Left lung (tissue), 10 donors: Measurements from ENCODE around the gene PRCD. TPM values are rescaled to one million over a fixed set of nuclear protein-coding genes. Genes with fewer than 3 reads are reported as not detected.
A peak's percentile ranks its signal among the peaks of the same experiment; 100 is the strongest.

Experiments
- ATAC-seq: fragments of 200-7000 bp; cut with Tn5 transposase; one replicate; pipeline ENCODE4 v1.9.1; 2020; ENCODE audit warnings: moderate library complexity
- DNase-seq, 4 donors: peaks; one replicate each; pipeline ENCODE4 v3.0.0-alpha.2; 2013 to 2020
- H3K27ac ChIP-seq, 2 donors: fragments of 200-600 bp; sonication (generic) in 1 of 2; one replicate each; pipeline versions ENCODE4 v1.5.0 to v1.8.0; 2020 to 2021
- H3K27me3 ChIP-seq, 2 donors: fragments of 200-600 bp; sonication (generic) in 1 of 2; one replicate each; pipeline versions ENCODE4 v1.5.0 to v1.8.0; 2020 to 2021
- H3K36me3 ChIP-seq, 2 donors: fragments of 200-600 bp; sonication (generic) in 1 of 2; one replicate each; pipeline versions ENCODE4 v1.5.0 to v1.8.0; 2020 to 2021
- H3K4me1 ChIP-seq, 2 donors: fragments of 200-600 bp; one replicate each; pipeline ENCODE4 v1.8.0; 2021
- H3K4me3 ChIP-seq, 2 donors: fragments of 200-600 bp; sonication (generic) in 1 of 2; one replicate each; pipeline versions ENCODE4 v1.5.0 to v1.8.0; 2020 to 2021; ENCODE audit warnings: mild to moderate bottlenecking in 1 of 2
- H3K9me3 ChIP-seq, 2 donors: fragments of 200-600 bp; sonication (generic) in 1 of 2; one replicate each; pipeline versions ENCODE4 v1.5.0 to v1.8.0; 2020 to 2021
- intact Hi-C, 2 donors: fragments of 100-400 bp; cut with DNase I; formaldehyde crosslinking; loops; one replicate each; pipeline versions ENCODE4 v1.11.2 to v1.14.2; 2022
- polyA plus RNA-seq, 6 donors: library from polyadenylated mRNA; unstranded; fragments of 120-200 nt; gene quantifications; one replicate each; pipeline ENCODE4 v1.2.1, GENCODE V29; 2013; ENCODE audit not compliant: insufficient read length in 6 of 6
- total RNA-seq, 2 donors: library from RNA; stranded (reverse); fragmentation: NEBNext Ultra II Directional; extraction: Animal tissue kit (Norgen Biotek cat#: 25700); gene quantifications; one replicate each; pipeline ENCODE4 v1.2.1, GENCODE V29; 2021
- TF ChIP-seq, protein P1 (sequence below), 2 donors: fragments of 200-600 bp; sonication (generic) in 1 of 2; IDR thresholded peaks; one replicate each; pipeline versions ENCODE4 v1.5.0 to v1.8.0; 2021; ENCODE audit warnings: antibody characterized with exemption in 2 of 2
- donor health status: DM: no; HTN: yes; CAD: no.
- donor health status: DM: no; HTN: no; CAD: no.

Gene PRCD
- total and polyA plus RNA-seq, 8 donors, result 1.3 to 11.4 (median 8.9) TPM

DNA sequence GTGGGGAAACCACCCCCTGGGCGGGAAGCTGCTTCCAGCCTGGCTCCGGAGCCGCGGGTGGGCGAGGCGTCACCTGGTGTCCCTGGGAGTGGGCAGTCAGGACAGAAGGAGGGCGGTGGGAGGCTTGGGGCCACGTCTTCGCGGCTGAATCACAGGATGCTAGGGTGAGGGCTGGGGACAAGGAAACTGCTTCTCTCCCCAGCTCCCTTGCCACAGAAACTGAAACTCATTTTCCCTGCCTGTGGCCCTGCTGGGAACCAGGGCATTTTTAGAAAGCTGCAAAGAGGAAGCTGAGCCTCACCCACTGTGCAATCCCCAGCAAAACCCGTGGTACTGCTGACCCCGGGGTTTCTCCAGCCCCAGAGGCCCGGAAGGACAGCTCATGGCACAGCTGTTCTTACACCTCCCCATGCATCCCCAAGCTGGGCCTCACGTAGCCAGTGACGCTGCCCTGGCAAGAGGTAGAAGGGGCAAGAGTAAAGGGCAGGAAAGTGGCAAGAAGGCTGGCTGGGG lies 46.8 kb upstream of the PRCD start:
- H3K4me3 ChIP-seq, result peak overlapping the region in 1 of 2 donors; percentile 32
- TF ChIP-seq, protein P1, sequence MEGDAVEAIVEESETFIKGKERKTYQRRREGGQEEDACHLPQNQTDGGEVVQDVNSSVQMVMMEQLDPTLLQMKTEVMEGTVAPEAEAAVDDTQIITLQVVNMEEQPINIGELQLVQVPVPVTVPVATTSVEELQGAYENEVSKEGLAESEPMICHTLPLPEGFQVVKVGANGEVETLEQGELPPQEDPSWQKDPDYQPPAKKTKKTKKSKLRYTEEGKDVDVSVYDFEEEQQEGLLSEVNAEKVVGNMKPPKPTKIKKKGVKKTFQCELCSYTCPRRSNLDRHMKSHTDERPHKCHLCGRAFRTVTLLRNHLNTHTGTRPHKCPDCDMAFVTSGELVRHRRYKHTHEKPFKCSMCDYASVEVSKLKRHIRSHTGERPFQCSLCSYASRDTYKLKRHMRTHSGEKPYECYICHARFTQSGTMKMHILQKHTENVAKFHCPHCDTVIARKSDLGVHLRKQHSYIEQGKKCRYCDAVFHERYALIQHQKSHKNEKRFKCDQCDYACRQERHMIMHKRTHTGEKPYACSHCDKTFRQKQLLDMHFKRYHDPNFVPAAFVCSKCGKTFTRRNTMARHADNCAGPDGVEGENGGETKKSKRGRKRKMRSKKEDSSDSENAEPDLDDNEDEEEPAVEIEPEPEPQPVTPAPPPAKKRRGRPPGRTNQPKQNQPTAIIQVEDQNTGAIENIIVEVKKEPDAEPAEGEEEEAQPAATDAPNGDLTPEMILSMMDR (IDR thresholded peaks at IDR 0.05), result no peak
- H3K36me3 ChIP-seq, result peaks cover 0 to 15% of the 10 kb centered on the region in 2 donors
- H3K4me1 ChIP-seq, result peaks cover 18 to 93% of the 10 kb centered on the region in 2 donors
- H3K9me3 ChIP-seq, result no peaks in the 10 kb centered on the region
- no peaks in the 10 kb centered on the region for H3K27me3 ChIP-seq
- intact Hi-C loops, result no loop called here
- H3K27ac ChIP-seq, result peak overlapping the region; percentile 80 to 97
- DNase-seq (peak in 2 of 4 donors; percentile 90 to 94), ATAC-seq (peak; percentile 73)

DNA sequence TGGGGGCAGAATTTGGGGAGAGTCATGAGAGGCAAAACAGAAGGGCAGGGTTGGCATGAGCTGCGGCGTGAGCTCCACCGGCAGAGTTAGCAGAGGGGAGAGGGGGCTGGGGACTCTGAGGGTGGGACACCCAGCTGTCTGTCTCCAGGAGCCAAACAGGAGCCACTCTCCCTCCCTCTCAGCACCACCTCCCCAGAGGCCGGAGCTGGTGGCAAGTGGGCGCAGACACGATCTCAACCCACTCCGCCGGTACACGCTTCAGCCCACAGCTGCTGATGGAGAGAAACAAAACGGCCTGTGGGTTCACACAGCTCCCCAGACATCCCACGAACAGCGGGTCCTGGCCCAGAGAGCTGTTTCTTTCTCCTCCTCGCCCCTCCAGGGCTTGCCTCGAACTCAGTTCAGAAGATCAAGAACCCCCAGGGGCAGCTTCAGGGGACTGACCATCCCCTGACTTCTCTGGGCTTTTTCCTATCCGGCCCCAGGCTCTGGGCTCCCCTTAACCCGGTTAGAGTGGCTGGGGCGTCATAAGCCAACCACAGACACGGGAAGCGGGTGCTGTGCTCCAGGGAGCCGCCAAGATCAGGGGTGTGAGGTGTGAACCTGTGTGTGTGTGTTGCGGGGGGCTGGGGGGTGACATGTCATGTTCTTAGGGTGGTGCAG lies 46.2 kb upstream of the PRCD start:
- no peak for ATAC-seq
- H3K4me3 ChIP-seq, result peak overlapping the region in 1 of 2 donors; percentile 32

DNA sequence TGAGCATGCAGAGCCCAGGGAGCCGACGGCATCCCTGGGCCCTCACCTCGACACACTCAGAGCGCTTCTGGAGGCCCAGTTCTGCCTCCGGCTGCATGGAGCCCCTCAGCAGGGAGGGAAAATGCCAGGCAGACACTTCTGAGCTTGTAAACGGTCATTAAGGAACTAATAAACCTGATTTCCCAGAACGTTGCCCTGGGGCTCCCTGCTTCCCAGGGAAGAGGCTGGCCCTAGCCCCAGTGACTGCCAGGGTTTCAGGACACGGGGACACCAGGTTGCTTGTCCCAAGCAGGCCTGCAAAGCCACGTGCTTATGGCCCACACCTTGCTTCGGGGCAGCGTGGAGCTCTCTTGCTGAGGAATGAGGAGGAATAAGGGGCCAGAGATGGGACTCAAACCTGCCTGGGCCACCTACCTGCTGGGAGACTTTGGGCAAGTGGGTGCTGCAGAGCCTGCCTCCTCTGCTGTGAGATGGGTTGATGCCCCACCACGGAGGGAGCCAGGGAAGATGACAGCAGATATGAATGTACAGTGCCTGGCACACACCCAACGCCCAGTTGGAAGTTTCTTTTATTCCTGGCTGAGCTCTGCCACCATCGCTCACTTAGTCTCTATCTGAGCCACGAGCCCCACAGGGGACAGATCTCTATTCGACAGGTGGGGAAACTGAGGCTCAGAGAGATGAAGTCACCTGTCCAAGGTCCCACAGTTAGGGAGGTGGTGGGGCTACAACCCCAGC lies 44.0 kb upstream of the PRCD start:
- no peaks in the 10 kb centered on the region for H3K9me3 ChIP-seq
- H3K4me3 ChIP-seq, result no peak overlapping the region
- TF ChIP-seq, protein P1 (IDR thresholded peaks at IDR 0.05), result no peak
- no peaks in the 10 kb centered on the region for H3K27me3 ChIP-seq
- peaks cover 36 to 96% of the 10 kb centered on the region in 2 donors for H3K4me1 ChIP-seq
- ATAC-seq, result no peak
- DNase-seq, result no peak
- peak overlapping the region in 1 of 2 donors; percentile 97 for H3K27ac ChIP-seq
- H3K36me3 ChIP-seq, result peaks cover 0 to 15% of the 10 kb centered on the region in 2 donors
- intact Hi-C loops, result no loop called here

More for the DNA sequence above, 46.2 kb upstream of the PRCD start:
- H3K9me3 ChIP-seq, result no peaks in the 10 kb centered on the region
- H3K4me1 ChIP-seq, result peaks cover 23 to 97% of the 10 kb centered on the region in 2 donors
- TF ChIP-seq, protein P1 (IDR thresholded peaks at IDR 0.05), result no peak
- DNase-seq, result no peak
- no peaks in the 10 kb centered on the region for H3K27me3 ChIP-seq
- H3K27ac ChIP-seq, result peak overlapping the region; percentile 80 to 97
- peaks cover 0 to 15% of the 10 kb centered on the region in 2 donors for H3K36me3 ChIP-seq
- intact Hi-C loops, result no loop called here

DNA sequence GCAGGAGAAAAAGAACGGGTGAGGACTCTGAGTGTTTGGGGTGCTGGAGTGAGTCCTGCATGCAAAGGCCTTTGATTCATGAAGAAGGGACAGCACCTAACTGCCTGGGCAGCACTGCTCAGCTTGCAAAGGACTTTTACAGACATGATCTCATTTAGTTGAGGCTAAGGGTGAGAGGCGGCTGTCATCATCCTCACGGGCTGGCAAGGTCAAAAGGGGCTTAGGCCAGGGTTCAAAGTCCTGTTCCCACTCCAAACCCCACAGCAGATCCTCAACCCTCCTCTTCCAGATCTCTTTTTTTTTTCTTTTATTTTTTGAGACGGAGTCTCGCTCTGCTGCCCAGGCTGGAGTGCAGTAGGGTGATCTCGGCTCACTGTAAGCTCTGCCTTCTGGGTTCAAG lies 43.4 kb upstream of the PRCD start:
- TF ChIP-seq, protein P1 (IDR thresholded peaks at IDR 0.05), result no peak
- DNase-seq (no peak), ATAC-seq (no peak)
- intact Hi-C loops, result no loop called here
- H3K27ac ChIP-seq, result peak overlapping the region in 1 of 2 donors; percentile 97
- no peaks in the 10 kb centered on the region for H3K9me3 ChIP-seq
- no peaks in the 10 kb centered on the region for H3K27me3 ChIP-seq
- H3K36me3 ChIP-seq, result peaks cover 0 to 15% of the 10 kb centered on the region in 2 donors
- H3K4me3 ChIP-seq, result no peak overlapping the region
- peaks cover 36 to 91% of the 10 kb centered on the region in 2 donors for H3K4me1 ChIP-seq

DNA sequence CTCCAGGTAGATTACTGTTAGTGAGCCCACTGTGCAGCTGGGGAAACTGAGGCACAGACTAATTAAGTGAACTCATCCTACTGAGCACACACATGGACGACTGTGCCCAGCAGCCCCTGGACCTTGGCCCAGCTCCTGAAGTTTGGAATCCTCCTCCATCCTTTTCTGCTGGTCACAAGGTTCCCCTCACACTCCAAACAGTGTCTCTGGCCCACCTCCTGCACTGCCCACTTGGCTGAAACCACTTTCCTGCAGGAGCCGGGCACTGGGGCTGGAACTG lies 42.2 kb upstream of the PRCD start:
- Histone ChIP-seq H3K4me1 (peaks cover 45 to 91% of the 10 kb centered on the region in 2 donors), H3K9me3 (no peaks in the 10 kb centered on the region), H3K27ac (peak overlapping the region; percentile 79), H3K36me3 (peaks cover 0 to 15% of the 10 kb centered on the region in 2 donors), H3K4me3 (peak overlapping the region in 1 of 2 donors; percentile 25), H3K27me3 (no peaks in the 10 kb centered on the region)
- intact Hi-C loops, result no loop called here
- ATAC-seq, result no peak
- DNase-seq, result no peak
- TF ChIP-seq, protein P1 (IDR thresholded peaks at IDR 0.05), result no peak
